Measurements from ENCODE around the gene NUB1.

NUB1 gene

DNA sequence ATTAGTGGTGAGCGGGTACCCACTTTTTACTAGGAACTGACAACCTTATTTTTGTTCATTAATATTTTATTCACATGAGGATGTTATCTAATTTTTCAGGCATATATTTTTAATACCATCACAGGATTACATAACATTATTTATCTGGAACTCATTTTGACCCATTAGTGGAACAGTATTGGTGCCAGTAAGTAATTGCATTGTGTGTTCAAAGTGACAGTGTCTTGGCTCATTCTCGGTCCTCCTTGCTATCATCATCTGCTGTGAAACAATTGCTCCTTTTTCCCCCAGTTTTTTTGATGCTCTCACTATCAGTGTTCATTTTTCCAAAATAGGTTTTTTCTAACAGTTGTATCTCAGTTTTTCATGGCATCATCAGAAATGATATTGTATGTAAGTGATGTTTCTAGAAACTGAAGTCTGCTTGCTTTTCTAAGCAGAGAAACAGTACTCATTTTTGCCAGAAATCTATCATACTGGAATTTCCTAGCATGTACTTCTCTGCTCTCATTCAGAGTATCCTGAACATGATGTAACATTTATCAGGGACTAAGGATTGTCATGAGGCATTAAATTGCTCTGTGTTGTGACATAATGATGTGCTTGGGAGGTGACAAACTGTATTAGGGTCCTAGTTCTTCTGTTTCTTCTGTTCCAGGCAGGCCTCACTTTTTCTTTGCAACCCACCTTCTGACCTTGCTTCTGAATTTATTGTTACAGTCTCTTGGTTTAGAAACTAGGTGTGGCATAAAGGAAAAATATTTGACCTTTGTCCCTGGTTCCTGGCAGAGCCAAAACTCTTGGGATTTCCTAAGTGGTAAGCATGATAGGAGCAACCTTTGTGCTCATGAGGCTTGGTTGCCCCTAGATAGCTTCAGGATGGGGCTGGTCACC, 4.2 kb downstream of the NUB1 start:
- no peak for DNase-seq (ENCODE audit: low spot score)

DNA sequence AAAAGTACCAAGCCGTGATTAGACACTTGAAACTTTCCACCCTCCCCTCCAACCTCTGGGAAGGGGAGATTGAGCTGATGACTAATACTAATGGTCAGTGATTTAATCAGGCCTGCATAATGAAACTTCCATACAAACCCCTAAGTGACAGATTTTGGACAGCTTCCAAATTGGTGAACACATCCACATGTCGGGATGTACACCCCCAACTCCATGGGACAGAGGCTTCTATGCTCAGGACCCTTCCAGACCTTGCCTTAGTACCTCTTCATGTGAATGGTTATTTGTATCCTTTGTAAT, 4.8 kb downstream of the NUB1 start:
- DNase-seq (ENCODE audit: low spot score) = no peak

DNA sequence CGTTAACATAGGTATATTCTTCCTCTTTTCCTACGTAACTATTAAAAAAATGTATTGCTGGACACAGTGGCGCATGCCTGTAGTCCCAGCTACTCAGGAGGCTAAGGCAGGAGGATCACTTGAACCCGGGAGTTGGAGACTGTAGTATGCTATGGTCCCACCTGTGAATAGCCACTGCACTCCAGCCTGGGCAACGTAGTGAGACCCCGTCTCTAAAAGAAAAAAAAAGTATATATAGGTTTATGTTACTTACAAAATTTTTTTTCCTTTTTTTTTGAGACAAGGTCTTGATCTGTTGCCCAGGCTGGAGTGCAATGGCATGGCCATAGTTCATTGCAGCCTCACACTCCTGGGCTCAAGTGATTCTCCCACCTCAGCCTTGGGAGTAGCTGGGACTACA, 5.6 kb downstream of the NUB1 start:
- no peak for DNase-seq (ENCODE audit: low spot score)

DNA sequence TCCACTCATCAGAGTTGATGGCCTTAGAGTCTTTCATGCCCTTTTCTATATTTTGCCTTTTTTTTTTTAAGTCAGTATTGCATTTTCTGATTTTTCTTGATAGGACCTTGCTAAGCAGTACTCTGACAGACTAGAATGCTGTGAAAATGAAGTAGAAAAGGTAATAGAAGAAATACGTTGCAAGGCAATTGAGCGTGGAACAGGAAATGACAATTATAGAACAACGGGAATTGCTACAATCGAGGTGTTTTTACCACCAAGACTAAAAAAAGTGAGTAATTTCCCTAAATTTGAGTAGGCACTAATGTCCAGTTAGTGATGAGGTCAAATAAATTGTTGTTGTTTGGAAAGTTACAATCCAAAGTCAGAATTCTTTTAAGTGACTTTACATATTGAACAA, 7.4 kb downstream of the NUB1 start:
- no peak for DNase-seq (ENCODE audit: low spot score)

- no peak for DNase-seq (ENCODE audit: low spot score)
Measured at GRCh38 chr7:151349507-151349853, 7.9 kb downstream of the NUB1 start.

DNA sequence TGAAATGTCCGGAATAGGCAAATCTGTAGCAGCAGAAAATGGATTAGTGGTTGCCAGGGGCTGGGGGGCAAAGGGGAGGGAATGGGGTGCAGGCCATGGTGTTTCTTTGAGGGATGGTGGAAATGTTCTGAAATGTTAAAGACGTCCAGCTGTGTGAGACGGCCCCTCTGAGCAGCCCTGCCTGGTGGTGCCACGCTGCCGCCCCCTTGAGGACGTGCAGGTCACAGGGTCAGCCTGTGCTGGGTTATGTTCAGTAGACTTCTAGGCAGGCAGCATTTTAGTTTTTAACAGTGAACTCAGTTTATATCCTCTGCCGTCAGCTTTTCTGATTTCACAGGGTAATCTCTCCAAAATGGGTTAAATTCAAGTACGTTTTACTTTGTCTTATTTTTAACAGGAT, 9.4 kb downstream of the NUB1 start:
- no peak for DNase-seq (ENCODE audit: low spot score)

- no peak for DNase-seq (ENCODE audit: low spot score)
Measured at GRCh38 chr7:151351967-151352366, 10.4 kb downstream of the NUB1 start.

DNA sequence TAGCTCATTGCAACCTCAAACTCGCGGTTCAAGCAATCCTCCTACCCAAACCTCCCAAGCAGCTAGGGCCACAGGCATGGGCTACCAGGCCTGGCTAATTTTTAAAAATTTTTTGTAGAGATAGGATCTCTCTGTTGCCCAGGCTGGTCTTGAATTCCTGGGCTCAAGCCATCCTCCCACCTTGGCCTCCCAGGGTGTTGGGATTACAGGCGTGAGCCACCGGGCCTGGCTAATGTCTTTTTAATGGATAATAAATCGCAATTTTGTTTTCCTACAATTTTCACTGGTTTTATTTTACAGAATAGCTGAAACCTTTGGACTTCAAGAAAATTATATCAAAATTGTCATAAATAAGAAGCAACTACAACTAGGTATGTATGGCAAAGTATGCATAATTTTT, 10.9 kb downstream of the NUB1 start:
- no peak for DNase-seq (ENCODE audit: low spot score)

DNA sequence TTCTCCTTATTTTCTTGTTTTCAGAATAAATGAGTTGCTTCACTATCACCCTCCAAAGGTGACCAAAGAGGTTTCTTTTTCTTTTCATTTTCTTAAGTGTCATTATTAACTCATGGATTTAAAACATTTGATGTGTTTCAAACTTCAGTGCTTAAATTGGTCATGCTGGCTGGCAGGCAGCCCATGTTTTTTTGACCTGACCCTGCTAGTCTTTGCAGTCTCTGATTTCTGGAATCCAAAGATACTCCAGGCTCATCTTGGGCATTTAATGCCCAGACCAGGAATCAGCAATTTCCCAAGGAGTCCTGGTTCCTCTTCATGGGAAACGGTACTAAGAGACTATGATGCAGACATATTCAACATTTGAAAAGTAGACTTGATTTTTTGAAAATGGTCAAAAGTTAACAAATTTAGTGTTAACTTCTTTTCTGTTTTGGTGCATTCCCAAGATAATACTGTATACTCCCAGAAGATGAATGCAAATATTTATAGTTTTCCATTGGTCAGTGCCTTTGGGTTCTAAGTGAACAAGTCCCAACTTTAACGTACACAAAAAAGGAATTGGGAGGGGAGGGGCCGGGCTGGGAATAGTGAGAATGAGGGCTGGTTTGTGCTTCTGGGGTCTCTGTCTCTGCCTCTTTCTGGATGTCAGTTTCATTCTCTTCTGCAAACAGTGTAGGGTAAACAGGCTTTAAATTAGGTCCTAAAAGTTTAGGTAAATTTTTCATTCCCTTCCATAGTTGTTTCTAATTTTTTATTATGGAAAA, 19.8 kb downstream of the NUB1 start:
- DNase-seq (ENCODE audit: low spot score) = no peak

GRCh38 chr7:151363182-151363581, 21.6 kb downstream of the NUB1 start:
- no peak for DNase-seq (ENCODE audit: low spot score)

GRCh38 chr7:151366166-151366879, 24.7 kb downstream of the NUB1 start:
- DNase-seq (ENCODE audit: low spot score) = no peak

DNA sequence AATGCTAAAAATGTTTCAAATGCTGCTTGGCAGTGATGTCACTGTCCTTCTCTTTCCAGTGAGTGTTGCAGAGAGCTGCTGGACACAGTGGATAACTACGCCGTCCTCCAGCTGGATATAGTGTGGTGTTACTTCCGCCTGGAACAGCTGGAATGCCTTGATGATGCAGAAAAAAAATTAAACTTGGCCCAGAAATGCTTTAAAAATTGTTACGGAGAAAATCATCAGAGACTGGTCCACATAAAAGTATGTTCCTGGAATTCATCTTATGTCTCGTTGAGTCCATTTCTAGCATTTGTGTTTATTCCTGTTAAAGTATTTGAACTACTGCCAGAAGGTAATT, 25.2 kb downstream of the NUB1 start:
- peak; percentile 74 for DNase-seq (ENCODE audit: low spot score)

GRCh38 chr7:151367284-151367683, 25.7 kb downstream of the NUB1 start:
- DNase-seq (ENCODE audit: low spot score) = no peak

- DNase-seq (ENCODE audit: low spot score) = peak; percentile 89
Measured at GRCh38 chr7:151368136-151368571, 26.5 kb downstream of the NUB1 start.

DNA sequence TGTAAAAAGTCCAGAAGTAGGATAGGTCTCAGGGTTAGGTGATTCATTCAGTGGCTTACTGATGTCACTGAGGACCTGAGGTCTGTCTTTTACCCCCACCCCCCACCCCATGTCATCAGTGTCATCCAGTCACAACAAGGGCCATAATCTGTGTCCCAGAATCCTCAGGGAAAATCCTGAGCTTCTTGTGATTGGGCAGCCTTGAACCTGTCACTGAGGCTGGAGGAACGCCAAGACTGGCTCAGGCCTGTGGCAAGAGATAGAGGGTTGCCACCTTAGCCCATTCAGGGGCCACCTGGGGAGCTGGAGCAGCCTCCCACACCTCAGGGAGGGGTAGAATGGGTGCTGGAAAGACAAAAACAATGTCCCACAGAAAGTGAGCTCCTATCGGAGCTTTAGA, 29.7 kb downstream of the NUB1 start:
- DNase-seq (ENCODE audit: low spot score) = no peak

GRCh38 chr7:151372612-151373265, 31.1 kb downstream of the NUB1 start:
- DNase-seq (ENCODE audit: low spot score) = no peak

GRCh38 chr7:151373599-151373998, 32.0 kb downstream of the NUB1 start:
- DNase-seq (ENCODE audit: low spot score) = no peak

- DNase-seq (ENCODE audit: low spot score) = no peak
Measured at GRCh38 chr7:151374139-151374538, 32.5 kb downstream of the NUB1 start.

GRCh38 chr7:151374726-151375125, 33.1 kb downstream of the NUB1 start:
- DNase-seq (ENCODE audit: low spot score) = no peak

DNA sequence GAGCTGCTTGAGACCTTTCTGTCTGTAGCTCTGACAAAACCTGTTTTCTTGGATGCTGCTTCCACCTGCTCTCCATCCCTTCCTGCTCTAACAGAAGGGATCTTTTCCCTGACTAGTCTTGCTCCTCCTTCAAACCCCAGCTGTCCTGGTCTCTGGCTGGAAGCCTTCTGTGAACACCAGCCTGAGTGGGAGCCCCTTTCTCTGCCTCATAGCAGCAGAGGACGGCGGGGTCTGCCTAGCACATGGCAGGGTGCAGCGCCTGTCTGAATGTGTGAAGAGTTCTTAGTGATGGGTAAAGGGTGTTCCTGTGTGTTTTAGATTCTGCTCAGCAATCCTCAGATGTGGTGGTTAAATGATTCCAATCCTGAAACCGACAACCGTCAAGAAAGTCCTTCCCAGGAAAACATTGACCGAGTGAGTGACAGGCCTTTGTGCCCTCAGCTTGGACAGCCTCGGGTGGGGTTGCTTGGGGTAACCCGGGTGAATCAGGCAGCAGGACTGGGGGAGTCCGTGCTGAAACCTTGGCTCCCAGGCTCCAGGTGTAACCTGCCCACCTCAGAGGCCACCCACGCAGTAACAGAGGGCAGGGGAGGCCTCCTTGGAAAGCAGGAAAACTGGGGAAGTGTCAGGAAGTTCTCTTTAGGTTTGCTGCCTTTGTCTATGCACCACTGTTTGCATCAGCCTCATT, 34.1 kb downstream of the NUB1 start:
- DNase-seq (ENCODE audit: low spot score) = no peak

DNA sequence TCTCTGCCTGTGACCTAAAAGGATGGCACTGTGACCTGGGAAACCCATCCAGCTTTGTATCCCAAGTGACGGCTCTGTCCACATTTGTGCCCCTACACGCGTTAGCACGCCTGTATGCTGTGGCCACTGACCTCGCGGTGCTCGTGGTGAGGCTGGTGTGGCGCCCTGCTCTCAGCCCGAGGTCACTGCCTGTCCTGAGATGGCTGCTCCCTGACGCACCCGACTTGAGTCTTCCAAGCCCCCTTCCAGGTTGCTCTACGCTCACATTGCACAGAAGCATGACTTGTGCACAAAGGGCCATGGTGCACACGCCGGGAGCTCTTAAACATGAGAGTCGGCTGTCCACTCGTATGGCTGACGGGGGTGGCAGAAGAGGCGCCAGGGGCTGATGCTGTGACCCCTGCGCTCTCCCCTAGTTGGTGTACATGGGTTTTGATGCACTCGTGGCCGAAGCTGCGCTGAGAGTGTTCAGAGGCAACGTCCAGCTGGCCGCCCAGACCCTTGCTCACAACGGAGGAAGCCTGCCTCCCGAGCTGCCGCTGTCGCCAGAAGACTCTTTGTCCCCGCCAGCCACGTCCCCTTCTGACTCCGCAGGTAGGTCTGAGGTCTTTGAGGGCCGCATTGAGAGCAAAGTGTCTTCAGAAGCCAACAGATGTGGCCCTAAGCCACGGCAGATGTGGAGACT, 34.7 kb downstream of the NUB1 start:
- no peak for DNase-seq (ENCODE audit: low spot score)

All from AG08395 (cell line).